ENCODE data around the gene PDP2. TPM values are rescaled to one million over a fixed set of nuclear protein-coding genes. Genes with fewer than 3 reads are reported as not detected.

PDP2 gene
- total RNA-seq (9.3 and 9.5 TPM in 2 replicates), polyA plus RNA-seq (4.1 and 4.4 TPM in 2 replicates), polyA minus RNA-seq (18.1 and 34.6 TPM in 2 replicates), Bru-seq, nascent RNA (percentile 54 among the genes with signal in this experiment), BruChase-seq, experiment 1, labeled RNA remaining after a 6-hour chase (percentile 70 among the genes with signal in this experiment), BruChase-seq, experiment 2, labeled RNA remaining after a 2-hour chase (percentile 82 among the genes with signal in this experiment)
- 3.3 and 4.4 TPM in 2 replicates for polyA plus RNA-seq (2011; cell fraction: cytosol; rRNA removed)
- 4.3 and 4.4 TPM in 2 replicates for polyA plus RNA-seq (2011; cell fraction: nucleus; rRNA removed)
- 4.8 TPM in 2 replicates for polyA plus RNA-seq (2012)
- 7.5 TPM for polyA minus RNA-seq (2011; cell fraction: cytosol; rRNA and poly(A)+ RNA removed)
- polyA minus RNA-seq (2011; cell fraction: nucleus; rRNA and poly(A)+ RNA removed): 4.3 and 8.0 TPM in 2 replicates
- long read RNA-seq, full-length matches to known transcripts: 2 of 5 reads
- long read RNA-seq, partial matches to known transcripts: 1 of 5 reads
- long read RNA-seq, other reads (novel, unspliced or antisense): 2 of 5 reads

- peak within 1 kb of the TSS; percentile 60 for H3K4me2 ChIP-seq (ENCODE audit: insufficient read depth, low read length)
- ChIA-PET POLR2A (no interaction called here), CTCF (interaction anchor here (0.7 to 3.4 kb wide), 11 partner anchors 7 to 272 kb away, joined by 3 to 18 read pairs (median 9); partner anchors contain the start of gene NAE1)
- intact Hi-C loops (cut with micrococcal nuclease): no loop called here
- no peaks in the 10 kb centered on the region for H3K27me3 ChIP-seq (ENCODE audit: control insufficient read depth in 2 of 2, insufficient read depth in 2 of 2, low read length in 2 of 2)
- FAIRE-seq (peak; percentile 98), DNase-seq (ENCODE audit: low read depth, low spot score) (peak; percentile 93)
- no peaks in the 10 kb centered on the region for H4K20me1 ChIP-seq (replicated peaks; ENCODE audit: control insufficient read depth, extremely low read depth, insufficient read depth, low read length)
- peaks cover 7% of the 10 kb centered on the region for H3K4me1 ChIP-seq (ENCODE audit: control insufficient read depth, extremely low read depth, insufficient read depth, low read length)
- H3K9me1 ChIP-seq (replicated peaks; ENCODE audit: control insufficient read depth, extremely low read depth, insufficient read depth, low read length): no peaks in the 10 kb centered on the region
- peaks cover 2 to 8% of the 10 kb centered on the region in 2 experiments for H3K36me3 ChIP-seq (ENCODE audit: control insufficient read depth in 2 of 2, extremely low read depth in 1 of 2, insufficient read depth in 2 of 2, low read length in 2 of 2)
- no TSS peak for BruUV-seq (replicated peaks)
- no peaks in the 10 kb centered on the region for H3K9me3 ChIP-seq (replicated peaks; ENCODE audit: control insufficient read depth, insufficient read depth, low read length)
- H3K79me2 ChIP-seq (ENCODE audit: control insufficient read depth, insufficient read depth, low read length): no peaks in the 10 kb centered on the region
- H3K9ac ChIP-seq (replicated peaks; ENCODE audit: extremely low read depth, insufficient read depth, low read length): peak within 1 kb of the TSS; percentile 46
- TF ChIP-seq MAX (IDR thresholded peaks at IDR 0.05; ENCODE audit: insufficient read depth, insufficient read length) (peak; percentile 20), GATA2 (IDR thresholded peaks at IDR 0.05; ENCODE audit: insufficient read depth, insufficient read length, low read depth, low read length) (no peak), POLR2A (IDR thresholded peaks at IDR 0.05; ENCODE audit: low read depth, low read length) (no peak)
- H3K27ac ChIP-seq (ENCODE audit: insufficient read depth, low read depth, low read length): no peak within 1 kb of the TSS
- H3K4me3 ChIP-seq (replicated peaks in 1 of 3; ENCODE audit: insufficient read depth in 1 of 3, low read depth in 1 of 3, low read length in 3 of 3): peak within 1 kb of the TSS; percentile 9 to 83 (median 57)
- peak within 1 kb of the TSS; percentile 81 for H2AFZ ChIP-seq (ENCODE audit: low read depth, low read length)
- dilution Hi-C loops (cut with MboI; ENCODE audit: extremely low pct_ligation_motif_present, low sequenced_read_pairs): no loop called here
Observed at GRCh38 chr16:66880288-66881013, at the start of gene PDP2. TSS of gene PDP2 (plus strand) at chr16:66880515. CDS start at chr16:66884285, 3,770 bp downstream.

GRCh38 chr16:66832190-66832589, 48.1 kb upstream of the PDP2 start:
- ChIA-PET POLR2A (no interaction called here), CTCF (interaction anchor here (2.0 to 4.2 kb wide), 2 partner anchors 28 to 35 kb away, joined by 12 to 153 read pairs; no protein-coding TSS in a partner anchor)
- no peak overlapping the region for H3K4me2 ChIP-seq (ENCODE audit: insufficient read depth, low read length)
- dilution Hi-C loops (cut with MboI; ENCODE audit: extremely low pct_ligation_motif_present, low sequenced_read_pairs) (no loop called here), intact Hi-C loops (cut with micrococcal nuclease) (loop anchor here (5.0 kb wide), 1 partner anchor 80 kb away; the partner anchor contains the start of gene DYNC1LI2)
- H3K4me3 ChIP-seq (replicated peaks in 1 of 3; ENCODE audit: insufficient read depth in 1 of 3, low read depth in 1 of 3, low read length in 3 of 3): no peak overlapping the region
- no peak overlapping the region for H2AFZ ChIP-seq (ENCODE audit: low read depth, low read length)
- H3K9ac ChIP-seq (replicated peaks; ENCODE audit: extremely low read depth, insufficient read depth, low read length): no peak overlapping the region
- peaks cover 2 to 15% of the 10 kb centered on the region in 2 experiments for H3K27me3 ChIP-seq (ENCODE audit: control insufficient read depth in 2 of 2, insufficient read depth in 2 of 2, low read length in 2 of 2)
- H3K9me3 ChIP-seq (replicated peaks; ENCODE audit: control insufficient read depth, insufficient read depth, low read length): no peaks in the 10 kb centered on the region
- DNase-seq (ENCODE audit: low read depth, low spot score) (no peak), FAIRE-seq (no peak)
- H3K27ac ChIP-seq (ENCODE audit: insufficient read depth, low read depth, low read length): no peak overlapping the region
- peaks cover 23% of the 10 kb centered on the region for H3K79me2 ChIP-seq (ENCODE audit: control insufficient read depth, insufficient read depth, low read length)
- no peaks in the 10 kb centered on the region for H3K9me1 ChIP-seq (replicated peaks; ENCODE audit: control insufficient read depth, extremely low read depth, insufficient read depth, low read length)
- peaks cover 8% of the 10 kb centered on the region for H3K4me1 ChIP-seq (ENCODE audit: control insufficient read depth, extremely low read depth, insufficient read depth, low read length)
- no TSS peak for BruUV-seq (replicated peaks)
- no peak for TF ChIP-seq GATA2 (IDR thresholded peaks at IDR 0.05; ENCODE audit: insufficient read depth, insufficient read length, low read depth, low read length)
- TF ChIP-seq CTCF (IDR thresholded peaks at IDR 0.05; ENCODE audit: extremely low read depth in 1 of 2, insufficient read depth in 1 of 2, low read depth in 1 of 2, low read length in 2 of 2): no peak
- TF ChIP-seq POLR2A (IDR thresholded peaks at IDR 0.05; ENCODE audit: low read depth, low read length): no peak
- no peak for TF ChIP-seq FOS (IDR thresholded peaks at IDR 0.05; ENCODE audit: borderline replicate concordance, insufficient read depth, low read length)
- no peak for TF ChIP-seq MYC (IDR thresholded peaks at IDR 0.05; ENCODE audit: low read depth, low read length)
- no peak for TF ChIP-seq JUN (IDR thresholded peaks at IDR 0.05; ENCODE audit: borderline replicate concordance, insufficient read depth, insufficient read length, low read depth)
- TF ChIP-seq MAX (IDR thresholded peaks at IDR 0.05; ENCODE audit: insufficient read depth, insufficient read length): no peak
- H4K20me1 ChIP-seq (replicated peaks; ENCODE audit: control insufficient read depth, extremely low read depth, insufficient read depth, low read length): no peaks in the 10 kb centered on the region
- peaks cover 0 to 3% of the 10 kb centered on the region in 2 experiments for H3K36me3 ChIP-seq (ENCODE audit: control insufficient read depth in 2 of 2, extremely low read depth in 1 of 2, insufficient read depth in 2 of 2, low read length in 2 of 2)
